NB4 (cell line): Measurements from ENCODE around the gene TANC2.

Source experiments
- MYC ChIP-seq: IDR thresholded peaks from 2 replicates; pipeline ENCODE4 v1.6.1; 2011; ENCODE audit warnings: low read depth, low read length
- POLR2A ChIP-seq: IDR thresholded peaks from 2 replicates; pipeline ENCODE4 v1.6.1; 2011; ENCODE audit warnings: mild to moderate bottlenecking; ENCODE audit not compliant: insufficient read length; ENCODE audit errors: extremely low read depth
- TF ChIP-seq, protein P1 (sequence below): IDR thresholded peaks from one replicate; pipeline ENCODE4 v1.5.1; 2012; ENCODE audit warnings: low read depth, low read length
- TF ChIP-seq, protein P2 (sequence below): IDR thresholded peaks from 2 replicates; pipeline ENCODE4 v1.6.1; 2011; ENCODE audit warnings: low read depth, low read length

DNA sequence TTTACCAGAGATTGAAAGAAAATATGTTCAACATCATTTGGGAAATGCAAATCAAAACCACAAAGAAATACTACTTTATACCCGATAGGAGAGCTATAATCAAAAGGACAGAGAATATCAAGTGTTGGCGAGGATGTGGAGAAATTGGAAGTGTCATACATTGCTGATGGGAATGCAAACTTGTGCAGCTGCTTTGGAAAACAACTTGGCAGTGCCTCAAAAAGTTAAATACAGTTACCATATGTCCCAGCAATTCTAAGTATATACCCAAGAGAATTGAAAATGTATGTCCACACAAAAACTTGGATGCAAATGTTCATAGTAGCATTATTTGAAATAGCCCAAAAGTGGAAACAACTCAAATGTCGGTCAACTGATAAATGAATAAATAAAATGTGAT lies 17.0 kb upstream of the TANC2 start:
- TF ChIP-seq, protein P1, sequence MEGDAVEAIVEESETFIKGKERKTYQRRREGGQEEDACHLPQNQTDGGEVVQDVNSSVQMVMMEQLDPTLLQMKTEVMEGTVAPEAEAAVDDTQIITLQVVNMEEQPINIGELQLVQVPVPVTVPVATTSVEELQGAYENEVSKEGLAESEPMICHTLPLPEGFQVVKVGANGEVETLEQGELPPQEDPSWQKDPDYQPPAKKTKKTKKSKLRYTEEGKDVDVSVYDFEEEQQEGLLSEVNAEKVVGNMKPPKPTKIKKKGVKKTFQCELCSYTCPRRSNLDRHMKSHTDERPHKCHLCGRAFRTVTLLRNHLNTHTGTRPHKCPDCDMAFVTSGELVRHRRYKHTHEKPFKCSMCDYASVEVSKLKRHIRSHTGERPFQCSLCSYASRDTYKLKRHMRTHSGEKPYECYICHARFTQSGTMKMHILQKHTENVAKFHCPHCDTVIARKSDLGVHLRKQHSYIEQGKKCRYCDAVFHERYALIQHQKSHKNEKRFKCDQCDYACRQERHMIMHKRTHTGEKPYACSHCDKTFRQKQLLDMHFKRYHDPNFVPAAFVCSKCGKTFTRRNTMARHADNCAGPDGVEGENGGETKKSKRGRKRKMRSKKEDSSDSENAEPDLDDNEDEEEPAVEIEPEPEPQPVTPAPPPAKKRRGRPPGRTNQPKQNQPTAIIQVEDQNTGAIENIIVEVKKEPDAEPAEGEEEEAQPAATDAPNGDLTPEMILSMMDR = no peak
- TF ChIP-seq POLR2A (no peak), MYC (no peak)
- TF ChIP-seq, protein P2, sequence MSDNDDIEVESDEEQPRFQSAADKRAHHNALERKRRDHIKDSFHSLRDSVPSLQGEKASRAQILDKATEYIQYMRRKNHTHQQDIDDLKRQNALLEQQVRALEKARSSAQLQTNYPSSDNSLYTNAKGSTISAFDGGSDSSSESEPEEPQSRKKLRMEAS = no peak
